ENCODE data around the gene STAT2.

DNA sequence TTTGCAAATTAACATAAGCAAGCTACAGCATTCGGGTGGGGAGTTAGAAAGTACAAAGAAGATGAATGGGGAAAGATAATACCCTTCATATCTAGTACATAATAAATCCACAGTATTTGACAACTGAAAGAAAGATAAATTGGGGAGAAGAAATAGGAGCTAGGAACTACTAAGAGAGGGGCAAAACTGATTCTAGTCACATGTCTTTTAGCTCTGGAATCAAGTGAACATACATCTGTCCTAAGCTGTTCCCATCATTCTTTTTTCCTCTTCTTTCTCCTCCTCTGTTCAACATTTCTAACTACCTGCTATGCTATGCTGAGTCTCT, 18.0 kb upstream of the STAT2 start:
- TF ChIP-seq, protein P1, sequence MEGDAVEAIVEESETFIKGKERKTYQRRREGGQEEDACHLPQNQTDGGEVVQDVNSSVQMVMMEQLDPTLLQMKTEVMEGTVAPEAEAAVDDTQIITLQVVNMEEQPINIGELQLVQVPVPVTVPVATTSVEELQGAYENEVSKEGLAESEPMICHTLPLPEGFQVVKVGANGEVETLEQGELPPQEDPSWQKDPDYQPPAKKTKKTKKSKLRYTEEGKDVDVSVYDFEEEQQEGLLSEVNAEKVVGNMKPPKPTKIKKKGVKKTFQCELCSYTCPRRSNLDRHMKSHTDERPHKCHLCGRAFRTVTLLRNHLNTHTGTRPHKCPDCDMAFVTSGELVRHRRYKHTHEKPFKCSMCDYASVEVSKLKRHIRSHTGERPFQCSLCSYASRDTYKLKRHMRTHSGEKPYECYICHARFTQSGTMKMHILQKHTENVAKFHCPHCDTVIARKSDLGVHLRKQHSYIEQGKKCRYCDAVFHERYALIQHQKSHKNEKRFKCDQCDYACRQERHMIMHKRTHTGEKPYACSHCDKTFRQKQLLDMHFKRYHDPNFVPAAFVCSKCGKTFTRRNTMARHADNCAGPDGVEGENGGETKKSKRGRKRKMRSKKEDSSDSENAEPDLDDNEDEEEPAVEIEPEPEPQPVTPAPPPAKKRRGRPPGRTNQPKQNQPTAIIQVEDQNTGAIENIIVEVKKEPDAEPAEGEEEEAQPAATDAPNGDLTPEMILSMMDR (conservative IDR thresholded peaks at IDR 0.05), result no peak
- no peak for TF ChIP-seq EZH2 (IDR thresholded peaks at IDR 0.05; ENCODE audit: low read depth)

Measured in PC-9 (cell line).